Measurements from ENCODE around the gene PTCH2.

The PTCH2 gene

DNA sequence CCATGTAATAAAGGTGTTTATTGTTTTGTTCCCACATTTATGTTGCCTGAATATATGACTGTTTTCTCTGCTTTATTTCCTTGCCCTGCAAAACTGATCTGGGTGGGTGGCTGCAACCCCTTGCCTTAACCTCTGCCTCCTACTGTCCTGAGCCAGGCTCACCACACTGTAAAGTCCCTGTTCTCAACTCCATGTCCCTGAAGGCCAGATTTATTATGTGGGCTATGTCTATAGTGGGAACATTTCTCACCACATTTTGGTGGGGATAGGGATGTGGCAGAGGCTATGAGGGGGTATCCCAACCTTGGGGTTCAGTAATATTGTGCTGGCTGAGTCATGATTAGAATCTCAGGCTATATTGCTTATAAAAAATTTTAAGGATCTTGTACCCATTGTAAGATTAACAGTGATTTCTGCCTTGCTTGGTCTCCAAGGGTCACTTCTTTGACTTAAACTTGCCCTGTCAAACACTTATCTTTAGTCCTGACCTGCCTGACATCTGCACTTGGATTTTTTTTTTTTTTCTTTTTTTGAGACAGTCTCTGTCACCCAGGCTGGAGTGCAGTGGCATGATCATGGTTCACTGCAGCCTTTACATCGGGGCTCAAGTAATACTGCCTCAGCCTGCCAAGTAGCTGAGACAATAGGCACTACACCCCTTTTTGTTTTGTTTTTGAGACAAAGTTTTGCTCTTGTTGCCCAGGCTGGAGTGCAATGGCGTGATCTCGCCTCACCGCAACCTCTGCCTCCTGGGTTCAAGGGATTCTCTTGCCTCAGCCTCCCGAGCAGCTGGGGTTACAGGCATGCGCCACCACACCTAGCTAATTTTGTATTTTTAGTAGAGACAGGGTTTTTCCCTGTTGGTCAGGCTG, 64.1 kb downstream of the PTCH2 start:
- no peak for DNase-seq

GRCh38 chr1:44777969-44778635, 65.0 kb downstream of the PTCH2 start:
- DNase-seq, result no peak

GRCh38 chr1:44777547-44777946, 65.5 kb downstream of the PTCH2 start:
- DNase-seq, result no peak

DNA sequence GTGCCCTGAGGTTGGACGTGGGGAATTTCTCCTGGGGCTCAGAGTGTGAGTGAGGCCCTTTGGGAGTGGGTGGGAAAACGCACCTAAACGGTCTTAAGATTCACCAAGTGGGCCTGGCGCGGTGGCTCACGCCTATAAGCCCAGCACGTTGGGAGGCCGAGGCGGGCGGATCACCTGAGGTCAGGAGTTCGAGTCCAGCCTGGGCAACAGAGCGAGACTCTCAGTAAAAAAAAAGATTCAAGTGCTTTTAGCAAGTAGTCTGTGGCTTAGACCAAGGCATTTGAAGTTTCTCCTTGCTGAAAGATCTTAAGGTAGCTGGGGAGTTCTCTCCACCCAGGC, 66.4 kb downstream of the PTCH2 start:
- DNase-seq, result no peak

DNA sequence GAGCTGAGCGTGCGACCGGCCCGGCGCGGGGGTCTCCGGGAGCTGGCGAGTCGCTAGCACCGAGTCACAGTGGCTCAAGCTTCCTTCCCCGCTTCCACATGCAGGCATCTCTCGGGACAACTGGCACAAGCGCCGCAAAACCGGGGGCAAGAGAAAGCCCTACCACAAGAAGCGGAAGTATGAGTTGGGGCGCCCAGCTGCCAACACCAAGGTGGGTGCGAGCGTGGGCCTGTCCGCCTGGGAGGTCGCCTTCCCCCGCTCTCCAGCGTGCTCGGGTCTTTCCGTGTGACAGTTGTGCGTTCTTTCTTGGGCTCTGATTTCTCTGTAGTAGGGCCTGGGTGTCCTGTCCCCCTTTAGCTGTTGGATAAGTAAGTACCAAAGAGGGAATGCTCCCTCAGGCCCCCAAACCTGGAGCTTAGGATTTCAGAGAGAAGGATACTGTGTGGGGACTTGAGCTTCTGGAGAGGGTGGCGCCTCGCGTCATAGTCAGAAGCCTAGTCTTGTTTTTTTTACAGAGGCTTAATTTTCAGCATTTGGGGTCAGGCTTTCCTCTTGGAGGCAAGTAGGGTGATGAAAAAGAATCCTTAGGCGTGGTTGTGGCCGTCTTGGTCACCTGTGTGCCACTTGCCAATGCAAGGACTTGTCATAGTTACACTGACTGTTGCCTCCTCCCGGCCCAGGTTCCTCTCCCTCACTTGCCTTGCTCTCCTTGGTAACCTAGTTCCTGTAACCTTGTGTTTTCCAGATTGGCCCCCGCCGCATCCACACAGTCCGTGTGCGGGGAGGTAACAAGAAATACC, 66.9 kb downstream of the PTCH2 start:
- no peak for DNase-seq

- peak; percentile 95 for DNase-seq
These were observed 67.7 kb downstream of the PTCH2 start, which contains the start of gene RPS8 for GRCh38 chr1:44775078-44775929. TSS of gene RPS8 (plus strand) at chr1:44775540. CDS start at chr1:44775597, 57 bp downstream.

Data from NCI-H345 (cell line).